HG02759 (cell line): ENCODE results near the gene C7orf57.
A peak's percentile ranks its signal among the peaks of the same experiment; 100 is the strongest.

Source experiments
- ATAC-seq: cut with Tn5 transposase; IDR thresholded peaks from one replicate; pipeline ENCODE4 v1.9.1; 2021; ENCODE audit warnings: mild to moderate bottlenecking, moderate library complexity; ENCODE audit not compliant: unreplicated experiment

C7orf57 gene

GRCh38 chr7:48108959-48109847 lies 73.9 kb downstream of the C7orf57 start:
- ATAC-seq: no peak

GRCh38 chr7:48109848-48110663 lies 74.7 kb downstream of the C7orf57 start:
- ATAC-seq: peak; percentile 93

GRCh38 chr7:48110868-48111267 lies 75.5 kb downstream of the C7orf57 start:
- no peak for ATAC-seq
